ENCODE data around the gene CBS.
"Not testable (repeated sequence)": the region's sequence is repeated elsewhere in the genome, so short reads cannot be mapped to it uniquely, and the experiment has no call there.

The CBS gene

GRCh38 chr21:43066690-43067089, 8.9 kb downstream of the CBS start:
- DNase-seq = not testable (repeated sequence)

- DNase-seq = not testable (repeated sequence)
Observed at GRCh38 chr21:43065991-43066390, 9.6 kb downstream of the CBS start.

- not testable (repeated sequence) for DNase-seq
Observed at GRCh38 chr21:43064265-43064917, 11.2 kb downstream of the CBS start.

- not testable (repeated sequence) for DNase-seq
Observed at GRCh38 chr21:43062955-43063664, 12.5 kb downstream of the CBS start.

- DNase-seq = not testable (repeated sequence)
Observed at GRCh38 chr21:43053112-43053511, 22.5 kb downstream of the CBS start.

- not testable (repeated sequence) for DNase-seq
Observed at GRCh38 chr21:43045876-43046821, 29.5 kb downstream of the CBS start.

- not testable (repeated sequence) for DNase-seq
Observed at GRCh38 chr21:43045165-43045875, 30.3 kb downstream of the CBS start.

GRCh38 chr21:43044547-43044946, 31.1 kb downstream of the CBS start:
- not testable (repeated sequence) for DNase-seq

GRCh38 chr21:43043291-43043690, 32.3 kb downstream of the CBS start:
- not testable (repeated sequence) for DNase-seq

- not testable (repeated sequence) for DNase-seq
Observed at GRCh38 chr21:43042169-43042568, 33.5 kb downstream of the CBS start.

- DNase-seq = not testable (repeated sequence)
Observed at GRCh38 chr21:43038659-43039044, 37.0 kb downstream of the CBS start.

- DNase-seq = not testable (repeated sequence)
Observed at GRCh38 chr21:43037918-43038658, 37.5 kb downstream of the CBS start.

- DNase-seq = not testable (repeated sequence)
Observed at GRCh38 chr21:43036889-43037288, 38.7 kb downstream of the CBS start.

- no peak for DNase-seq
Observed at GRCh38 chr21:43034826-43035225, 40.8 kb downstream of the CBS start.

- DNase-seq = no peak
Observed at GRCh38 chr21:43034101-43034500, 41.5 kb downstream of the CBS start.

GRCh38 chr21:43031121-43031619, 44.5 kb downstream of the CBS start:
- DNase-seq = no peak

- DNase-seq = no peak
Observed at GRCh38 chr21:43029785-43030184, 45.9 kb downstream of the CBS start.

- DNase-seq = no peak
Observed at GRCh38 chr21:43027846-43028731, 47.5 kb downstream of the CBS start.

GRCh38 chr21:43025636-43026180, 49.9 kb downstream of the CBS start:
- no peak for DNase-seq
